Islet of Langerhans (tissue), 1 donor: ENCODE measurements around the gene ZNF77.
"Not testable (repeated sequence)": the region's sequence is repeated elsewhere in the genome, so short reads cannot be mapped to it uniquely, and the experiment has no call there.

Source experiments
- FAIRE-seq: peaks from one replicate; lab custom pipeline; 2011; peaks lifted over from hg19 to GRCh38; lab: Jason Lieb, UNC

Gene ZNF77

DNA sequence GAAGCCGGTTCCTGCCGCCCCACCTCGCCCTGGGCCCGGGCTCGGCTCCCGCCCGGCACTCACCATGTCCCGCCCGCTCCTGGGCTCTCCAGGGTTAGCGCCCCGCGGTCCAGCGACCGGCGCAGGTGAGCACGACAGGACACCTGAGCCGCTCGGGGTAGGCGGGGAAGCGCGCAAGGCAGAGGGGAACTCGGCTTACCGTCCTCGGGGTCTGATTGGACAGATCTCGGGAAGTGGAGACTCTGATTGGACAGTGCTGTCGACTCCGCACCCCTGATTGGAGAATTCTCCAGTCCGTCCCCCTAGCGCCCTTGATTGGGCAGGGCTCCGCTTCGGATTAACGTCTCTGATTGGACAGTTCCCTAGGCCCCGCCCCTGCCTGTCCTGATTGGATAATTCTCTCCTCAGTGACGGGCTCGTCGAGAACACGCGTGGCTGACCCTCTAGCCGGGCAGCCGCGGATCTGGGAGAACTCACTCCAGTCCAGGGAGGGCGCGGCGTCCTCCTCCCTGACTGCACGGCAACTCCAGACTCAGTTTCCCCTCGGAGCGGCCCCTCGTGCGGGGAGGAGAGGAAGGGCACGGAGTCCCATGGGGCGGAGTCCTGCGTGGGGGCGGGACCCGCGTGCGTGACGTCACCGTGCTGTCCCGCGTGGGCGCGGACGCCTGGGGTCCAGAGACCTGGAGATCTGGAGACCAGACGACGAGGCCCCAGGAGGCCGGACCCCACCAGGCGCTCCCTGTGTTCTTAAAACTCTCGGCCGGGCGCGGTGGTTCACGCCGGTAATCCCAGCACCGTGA lies at the start of gene ZNF77:
TSS of gene ZNF77 (minus strand) at position 197 of the 800 bp plus-strand sequence. CDS start at position 66, 131 bp downstream.
- FAIRE-seq, result peak; percentile 99

- FAIRE-seq, result no peak
Observed at GRCh38 chr19:2993579-2993978, 48.8 kb upstream of the ZNF77 start.

DNA sequence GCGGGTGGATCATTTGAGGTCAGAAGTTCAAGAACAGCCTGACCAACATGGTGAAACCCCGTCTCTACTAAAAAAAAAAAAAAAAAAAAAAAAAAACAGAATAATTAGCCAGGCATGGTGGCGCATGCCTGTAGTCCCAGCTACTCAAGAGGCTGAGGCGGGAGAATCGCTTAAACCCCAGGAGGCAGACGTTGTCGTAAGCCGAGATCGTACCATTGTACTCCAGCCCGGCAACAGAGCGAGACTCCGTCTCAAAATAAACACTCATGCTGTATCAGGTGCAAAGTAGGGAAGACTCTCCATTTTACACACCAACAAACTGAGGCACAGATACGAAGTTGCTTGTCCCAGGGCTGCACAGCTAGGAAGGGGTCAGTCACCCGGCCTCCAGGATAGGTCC lies 48.2 kb upstream of the ZNF77 start:
- FAIRE-seq, result no peak

GRCh38 chr19:2992333-2992732 lies 47.6 kb upstream of the ZNF77 start:
- not testable (repeated sequence) for FAIRE-seq

DNA sequence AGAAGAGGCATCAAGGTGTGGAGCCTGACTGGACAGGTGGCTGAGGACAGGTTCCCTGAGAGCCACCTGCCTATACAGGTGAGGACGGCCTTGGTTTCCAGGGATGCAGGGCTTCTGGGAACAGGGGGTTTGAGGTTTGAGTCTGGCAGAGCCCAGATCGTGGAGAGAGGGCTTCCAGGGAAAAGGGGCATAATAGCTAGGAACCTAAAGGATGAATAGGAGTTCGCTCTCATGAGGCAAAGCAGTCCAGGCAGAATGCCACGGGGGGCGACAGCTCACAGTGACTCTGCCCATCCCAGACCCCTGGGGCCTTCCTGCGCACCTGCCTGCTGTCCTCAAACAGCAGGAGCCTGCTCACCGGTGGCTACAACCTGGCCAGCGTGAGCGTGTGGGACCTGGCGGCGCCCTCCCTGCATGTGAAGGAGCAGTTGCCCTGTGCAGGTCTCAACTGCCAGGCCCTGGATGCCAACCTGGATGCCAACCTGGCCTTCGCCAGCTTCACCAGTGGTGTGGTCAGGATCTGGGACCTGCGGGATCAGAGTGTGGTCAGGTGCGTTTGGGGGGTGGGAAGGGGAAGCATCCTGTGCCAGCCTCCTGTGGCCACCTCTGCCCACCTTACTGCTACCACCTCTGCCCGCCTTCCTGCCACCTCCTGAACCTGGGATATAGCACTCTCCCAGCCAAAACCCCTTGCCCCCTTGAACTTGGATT lies 44.6 kb upstream of the ZNF77 start:
- no peak for FAIRE-seq

DNA sequence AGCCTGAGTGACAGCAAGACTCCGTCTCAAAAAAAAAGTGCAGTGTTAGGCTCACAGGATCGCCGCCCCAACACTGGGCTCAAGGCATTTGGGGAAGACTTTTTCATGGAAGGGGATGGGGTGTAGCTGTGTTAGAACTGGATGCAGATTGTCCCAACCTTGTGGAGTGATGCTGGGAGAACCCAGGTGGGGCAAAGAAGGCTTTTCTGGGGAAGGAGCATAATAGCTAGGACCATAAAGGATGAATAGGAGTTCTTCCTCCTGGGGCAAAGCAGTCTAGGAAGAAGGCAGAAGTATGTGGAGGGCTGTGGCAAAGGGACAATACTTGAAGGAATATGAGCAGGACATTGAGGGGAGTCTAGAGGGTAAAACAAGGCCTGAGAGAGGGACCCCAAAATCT lies 43.8 kb upstream of the ZNF77 start:
- no peak for FAIRE-seq

GRCh38 chr19:2987797-2988196 lies 43.0 kb upstream of the ZNF77 start:
- FAIRE-seq, result no peak

- no peak for FAIRE-seq
Observed at GRCh38 chr19:2986951-2987524, 42.3 kb upstream of the ZNF77 start.

DNA sequence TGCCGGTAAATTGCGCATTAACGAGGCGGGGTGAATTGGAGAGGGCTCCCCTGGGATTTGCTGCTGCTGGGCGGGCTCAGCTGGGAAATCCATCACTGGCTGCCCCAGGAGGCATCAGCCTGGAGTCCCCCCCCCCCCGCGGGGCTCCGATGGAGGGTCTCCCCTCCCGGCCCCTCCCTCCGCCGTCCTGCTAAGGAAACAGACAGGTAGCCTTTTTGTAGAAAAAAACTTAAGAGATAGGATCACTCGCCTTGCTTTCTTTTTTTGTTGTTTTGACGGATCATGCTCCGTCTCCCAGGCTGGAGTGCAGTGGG lies 39.4 kb upstream of the ZNF77 start:
- no peak for FAIRE-seq

DNA sequence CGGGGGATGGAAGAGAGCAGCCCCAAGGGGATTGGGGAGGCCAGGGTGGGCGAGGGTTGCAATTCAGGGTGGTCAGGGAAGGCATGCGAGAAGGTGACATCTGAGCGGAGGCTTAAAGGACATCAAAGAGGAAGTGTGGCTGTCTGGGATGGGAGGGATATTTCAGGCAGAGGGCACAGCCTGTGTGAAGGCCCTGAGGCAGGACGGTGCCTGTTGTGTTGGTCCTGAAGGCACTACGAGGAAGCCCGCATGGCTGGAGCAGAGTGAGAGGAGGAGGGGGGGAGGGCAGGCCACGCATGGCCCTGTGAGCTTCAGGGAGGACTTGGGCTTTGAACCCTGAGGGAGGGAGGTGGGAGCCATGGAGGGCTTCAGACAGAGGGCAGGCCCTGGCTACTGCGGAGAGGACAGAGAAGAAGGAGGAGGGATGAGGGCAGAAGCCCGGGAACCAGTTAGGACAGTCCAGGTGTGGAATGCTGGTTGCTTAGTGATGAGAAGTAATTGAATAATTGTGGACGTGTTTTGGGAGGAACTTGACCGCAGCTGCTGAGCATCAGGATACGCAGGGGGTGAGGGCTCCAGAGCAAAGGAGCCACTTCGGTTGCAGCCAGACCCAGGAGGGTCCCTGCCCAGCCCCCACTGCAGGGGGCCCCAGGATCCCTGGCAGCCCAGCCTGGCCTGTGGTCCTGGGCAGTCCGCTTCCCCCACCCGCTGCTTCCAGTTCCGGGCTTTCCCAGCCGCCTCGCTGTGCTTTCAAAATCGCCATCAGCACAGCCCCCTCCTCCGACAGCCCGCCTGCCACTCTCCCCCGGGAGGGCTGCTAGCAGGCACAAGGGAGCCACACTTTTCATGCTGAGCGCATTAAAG lies 38.8 kb upstream of the ZNF77 start:
- FAIRE-seq, result no peak

GRCh38 chr19:2982983-2983350 lies 38.2 kb upstream of the ZNF77 start:
- no peak for FAIRE-seq

GRCh38 chr19:2982561-2982960 lies 37.8 kb upstream of the ZNF77 start:
- FAIRE-seq, result no peak

DNA sequence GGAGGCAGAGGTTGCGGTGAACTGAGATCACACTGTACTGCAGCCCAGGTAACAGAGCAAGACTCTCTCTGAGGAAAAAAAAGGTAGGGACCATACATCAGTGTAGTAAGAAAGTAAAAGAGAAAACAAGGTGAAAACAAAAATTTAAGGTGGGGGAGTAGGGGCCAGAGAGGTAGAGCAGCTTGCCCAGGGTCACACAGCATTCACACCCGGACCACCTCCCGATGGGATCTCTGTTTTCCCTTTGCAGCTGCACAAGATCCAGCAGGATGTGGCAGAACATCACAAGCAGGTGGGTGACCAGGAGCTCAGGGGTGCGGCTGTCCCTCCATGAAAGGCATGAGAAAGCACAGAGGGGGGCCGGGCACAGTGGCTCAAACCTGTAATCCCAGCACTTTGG lies 37.1 kb upstream of the ZNF77 start:
- no peak for FAIRE-seq

- FAIRE-seq, result no peak
Observed at GRCh38 chr19:2978772-2979171, 34.0 kb upstream of the ZNF77 start.

DNA sequence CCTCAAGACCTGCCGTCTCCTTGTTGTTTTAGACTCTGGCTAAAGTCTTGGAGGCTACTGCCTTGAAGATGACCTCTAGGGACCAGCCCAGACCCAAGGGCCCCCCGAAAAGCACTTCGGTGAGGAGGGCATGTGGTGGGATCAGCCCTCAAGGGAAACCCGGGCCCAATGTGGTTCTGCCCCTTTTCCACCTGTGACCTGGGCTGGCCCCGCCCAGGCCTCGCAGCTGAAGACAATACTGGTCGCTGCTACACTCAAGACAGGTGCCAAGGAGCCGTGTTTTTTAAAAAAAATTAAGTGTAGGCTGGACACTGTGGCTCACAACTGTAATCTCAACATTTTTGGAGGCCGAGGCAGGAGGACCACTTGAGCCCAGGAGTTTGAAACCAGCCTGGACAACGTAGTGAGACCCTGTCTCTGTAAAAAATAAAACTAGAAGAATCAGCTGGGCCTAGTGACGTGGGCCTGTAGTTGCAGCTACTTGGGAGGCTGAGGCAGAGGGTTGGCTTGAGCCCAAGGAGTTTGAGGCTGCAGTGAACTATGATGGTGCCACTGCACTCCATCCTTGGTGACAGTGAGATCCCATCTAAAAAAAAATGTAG lies 33.5 kb upstream of the ZNF77 start:
- FAIRE-seq, result no peak

- FAIRE-seq, result no peak
Observed at GRCh38 chr19:2977746-2978138, 33.0 kb upstream of the ZNF77 start.

DNA sequence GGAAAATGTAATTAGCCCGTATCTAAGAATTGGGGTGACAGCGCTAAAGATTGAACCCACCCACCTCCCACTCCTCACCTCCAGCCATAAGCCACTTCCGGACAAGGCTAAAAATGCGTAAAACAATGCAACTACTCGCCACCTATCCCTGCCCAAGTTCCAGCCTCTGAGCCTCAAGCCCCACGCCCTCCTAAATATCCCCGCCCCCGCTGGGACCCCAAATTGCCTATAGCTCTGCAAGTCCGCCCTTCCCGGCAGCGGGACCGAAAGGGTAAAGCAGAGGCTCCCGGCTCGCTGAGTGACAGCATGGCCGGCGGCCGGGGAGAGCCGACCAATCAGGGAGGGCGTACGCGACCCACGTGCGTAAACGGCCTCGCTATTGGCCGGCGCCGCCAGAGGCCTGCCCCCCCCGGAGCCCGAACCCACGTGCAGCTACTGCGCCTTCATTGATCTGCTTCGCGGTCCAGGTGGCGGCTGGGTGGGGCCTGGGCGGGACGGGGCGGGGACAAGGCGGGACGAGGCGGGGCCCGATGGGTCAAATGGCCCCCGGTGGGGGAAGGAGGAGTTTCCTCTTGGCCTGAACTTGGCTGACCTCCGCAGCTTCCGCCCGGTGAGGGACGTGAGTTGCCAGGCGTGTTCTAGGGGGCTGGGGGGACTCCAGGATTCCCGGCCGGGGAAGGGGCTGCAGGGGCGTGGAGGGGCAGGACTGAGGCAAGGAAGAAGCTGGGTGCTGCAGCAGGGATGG lies 32.4 kb upstream of the ZNF77 start, which contains the start of gene TLE6:
TSS of gene TLE6 (plus strand) at position 564 of the 745 bp plus-strand sequence. CDS start 670 bp downstream, outside the sequence.
- FAIRE-seq, result no peak

DNA sequence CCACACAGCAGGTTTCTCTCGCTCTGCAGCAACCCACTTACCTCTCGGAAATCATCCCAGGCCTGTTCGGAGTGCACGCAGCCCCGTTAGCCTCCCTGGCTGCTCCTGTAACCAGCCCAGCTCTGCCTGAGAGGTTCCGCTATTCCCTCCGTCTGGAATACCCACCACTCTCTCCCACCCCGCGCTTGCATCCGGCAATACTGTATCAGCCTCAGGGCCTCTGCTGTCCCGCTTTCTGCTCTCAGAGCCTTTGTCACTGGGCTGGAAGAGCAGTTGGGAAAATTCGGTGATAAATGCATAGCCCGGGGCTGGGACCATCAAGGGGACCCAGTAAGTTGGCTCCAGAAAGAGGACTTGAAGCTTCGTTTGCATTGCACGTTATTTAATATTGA lies 31.8 kb upstream of the ZNF77 start:
- no peak for FAIRE-seq

DNA sequence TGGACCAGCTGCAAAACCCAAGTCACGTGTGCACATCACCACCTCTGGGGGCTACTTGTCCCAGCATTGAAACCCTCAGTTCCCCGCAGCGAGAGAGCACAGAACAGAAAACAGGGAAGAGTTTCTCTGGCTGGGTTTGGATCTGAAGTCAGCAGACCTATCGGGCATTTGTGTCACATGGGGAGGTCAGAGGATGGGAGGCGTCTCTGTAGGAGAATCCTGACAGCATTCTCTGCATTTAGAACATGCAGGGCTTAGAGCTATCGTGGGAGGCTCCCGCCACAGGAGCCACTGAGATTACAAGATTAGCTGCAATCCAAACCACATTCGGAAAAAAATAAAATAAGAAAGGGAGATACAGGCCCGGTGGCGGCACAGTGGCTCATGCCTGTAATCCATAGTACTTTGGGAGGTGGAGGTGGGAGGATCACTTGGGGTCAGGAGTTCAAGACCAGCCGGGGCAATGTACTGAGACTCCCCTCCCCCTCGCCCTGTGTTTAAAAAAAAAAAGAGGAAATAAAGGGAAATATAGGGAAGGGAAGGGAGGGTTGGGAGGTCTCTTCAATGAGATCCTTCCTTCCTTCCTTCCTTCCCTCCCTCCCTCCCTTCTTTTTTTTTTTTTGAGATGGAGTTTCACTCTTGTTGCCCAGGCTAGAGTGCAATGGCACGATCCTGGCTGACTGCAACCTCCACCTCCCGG lies 29.7 kb upstream of the ZNF77 start:
- no peak for FAIRE-seq

DNA sequence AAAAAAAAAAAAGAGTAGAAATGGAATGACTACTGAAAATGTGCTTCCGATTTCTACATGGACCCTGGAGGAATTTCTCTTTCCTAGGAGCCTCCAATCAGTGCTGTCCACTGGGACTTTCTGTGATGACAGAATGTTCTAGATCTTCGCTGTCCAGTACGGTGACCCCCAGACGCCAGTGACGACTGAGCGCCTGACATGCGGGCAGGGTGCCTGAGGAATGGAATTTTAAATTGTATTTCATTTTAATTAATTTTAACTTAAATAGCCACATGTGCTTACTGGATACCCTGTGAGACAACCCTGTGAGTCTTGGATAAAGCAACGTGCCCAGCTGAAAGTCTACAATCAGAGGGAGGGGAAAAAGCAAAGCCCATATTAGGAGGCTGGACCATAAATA lies 28.5 kb upstream of the ZNF77 start:
- no peak for FAIRE-seq
